B cell (primary cell): Measurements from ENCODE around the gene SLC12A4. TPM values are rescaled to one million over a fixed set of nuclear protein-coding genes. Genes with fewer than 3 reads are reported as not detected.
A peak's percentile ranks its signal among the peaks of the same experiment; 100 is the strongest.

Experiments used
- ATAC-seq: fragments of 200-7000 bp; cut with Tn5 transposase; one replicate; pipeline ENCODE4 v1.10.0; 2021; ENCODE audit warnings: low read depth, mild to moderate bottlenecking, moderate number of reproducible peaks, moderate library complexity
- CTCF ChIA-PET: fragments of 350-600 bp; sonication (Branson Sonifier 250); formaldehyde crosslinking; loops from one replicate; lab custom pipeline; 2021; ENCODE audit warnings: antibody characterized with exemption, inconsistent platforms; lab: Charles Lee
- POLR2A ChIA-PET: fragments of 350-600 bp; sonication (Branson Sonifier 250); formaldehyde crosslinking; loops from one replicate; lab custom pipeline; 2021; ENCODE audit warnings: antibody characterized with exemption; lab: Charles Lee
- DNase-seq: peaks from one replicate; pipeline ENCODE4 v3.0.0; 2013
- H2AFZ ChIP-seq: 2 replicates; pipeline ENCODE4 v1.6.1; 2012; ENCODE audit warnings: mild to moderate bottlenecking, low read depth, low read length; ENCODE audit not compliant: insufficient read depth, poor library complexity, severe bottlenecking
- H3K27ac ChIP-seq, 2 donors: 1 replicate in 1 of 2; 2 replicates in 1 of 2; pipeline ENCODE4 v1.5.1; 2012 to 2013; ENCODE audit warnings: low read length in 2 of 2, mild to moderate bottlenecking in 2 of 2, moderate library complexity in 1 of 2
- H3K27me3 ChIP-seq, 4 experiments: fragments of 200-600 bp in 1 of 4; sonication (generic) in 1 of 4; replicated peaks in 1 of 4; 1 replicate in 2 of 4; 2 replicates in 2 of 4; pipeline versions ENCODE4 v1.6.1 to v1.7.0; 2013 to 2016; ENCODE audit warnings: low read length in 3 of 4, mild to moderate bottlenecking in 2 of 4, mixed read lengths in 1 of 4, moderate library complexity in 1 of 4; ENCODE audit not compliant: insufficient read depth in 4 of 4, control insufficient read depth in 3 of 4; ENCODE audit errors: control extremely low read depth in 1 of 4
- H3K36me3 ChIP-seq, 2 experiments: replicated peaks in 1 of 2; 1 replicate in 1 of 2; 2 replicates in 1 of 2; pipeline versions ENCODE4 v1.6.1 to v1.7.1; 2013; ENCODE audit warnings: low read length in 1 of 2; ENCODE audit not compliant: insufficient read depth in 2 of 2, control insufficient read depth in 1 of 2; ENCODE audit errors: control extremely low read depth in 1 of 2, extremely low read depth in 1 of 2
- H3K4me1 ChIP-seq, 2 donors: fragments of 200-600 bp in 1 of 2; sonication (generic) in 1 of 2; 1 replicate in 1 of 2; 2 replicates in 1 of 2; pipeline versions ENCODE4 v1.5.1 to v1.6.1; 2013 to 2017; ENCODE audit warnings: low read length in 2 of 2; ENCODE audit not compliant: control insufficient read depth in 2 of 2, insufficient read depth in 2 of 2
- H3K4me2 ChIP-seq: replicated peaks from 2 replicates; pipeline ENCODE3; 2012; ENCODE audit warnings: mild to moderate bottlenecking, low read depth, low read length; ENCODE audit not compliant: poor library complexity, severe bottlenecking
- H3K4me3 ChIP-seq, 5 experiments: fragments of 200-600 bp in 1 of 5; sonication (generic) in 1 of 5; 1 replicate in 3 of 5; 2 replicates in 2 of 5; pipeline versions ENCODE4 v1.5.1 to v1.7.0; 2011 to 2016; ENCODE audit warnings: low read length in 4 of 5, mild to moderate bottlenecking in 4 of 5, low read depth in 2 of 5, control low read depth in 1 of 5, moderate library complexity in 1 of 5; ENCODE audit not compliant: insufficient read depth in 1 of 5; ENCODE audit errors: control extremely low read depth in 1 of 5, extremely low read depth in 1 of 5
- H3K79me2 ChIP-seq: fragments of 200-600 bp; sonication (generic); one replicate; pipeline ENCODE4 v1.6.0; 2016; ENCODE audit warnings: low read length; ENCODE audit not compliant: control insufficient read depth, insufficient read depth
- H3K9ac ChIP-seq: fragments of 200-600 bp; sonication (generic); 2 replicates; pipeline ENCODE4 v1.6.1; 2017; ENCODE audit warnings: mild to moderate bottlenecking, low read length, moderate library complexity
- H3K9me3 ChIP-seq, 3 donors: one replicate each; pipeline versions ENCODE4 v1.6.1 to v1.7.1; 2013; ENCODE audit warnings: low read length in 2 of 3; ENCODE audit not compliant: control insufficient read depth in 2 of 3, insufficient read depth in 1 of 3; ENCODE audit errors: control extremely low read depth in 1 of 3
- H4K20me1 ChIP-seq: 2 replicates; pipeline ENCODE4 v1.6.0; 2012; ENCODE audit warnings: mild to moderate bottlenecking, low read length; ENCODE audit not compliant: insufficient read depth, control insufficient read depth, poor library complexity, severe bottlenecking
- H3K27ac Mint-ChIP-seq: one replicate; pipeline ENCODE4 v1.8.0; 2021; ENCODE audit warnings: mixed read lengths
- H3K27me3 Mint-ChIP-seq: one replicate; pipeline ENCODE4 v1.8.0; 2021; ENCODE audit warnings: mixed read lengths
- H3K4me1 Mint-ChIP-seq: one replicate; pipeline ENCODE4 v1.8.0; 2021; ENCODE audit warnings: mixed read lengths
- H3K4me3 Mint-ChIP-seq: one replicate; pipeline ENCODE4 v1.8.0; 2021; ENCODE audit warnings: mixed read lengths
- H3K9me3 Mint-ChIP-seq: one replicate; pipeline ENCODE4 v1.8.0; 2022; ENCODE audit warnings: mixed read lengths; ENCODE audit not compliant: insufficient read depth
- EZH2 ChIP-seq: IDR thresholded peaks from 2 replicates; pipeline ENCODE4 v1.6.1; 2012; ENCODE audit warnings: borderline replicate concordance, low read depth, mild to moderate bottlenecking, moderate library complexity, low read length; ENCODE audit not compliant: insufficient read depth, poor library complexity, severe bottlenecking
- WGBS: methylation state at CpG from one replicate; pipeline ENCODE4 v1.1.5; 2013; ENCODE audit warnings: missing lambda C conversion rate; ENCODE audit not compliant: insufficient coverage; 5-methylcytosine and 5-hydroxymethylcytosine counted together
- intact Hi-C: fragments of 100-400 bp; cut with micrococcal nuclease; formaldehyde crosslinking; loops from one replicate; pipeline ENCODE4 v1.10.0; 2022
- polyA plus RNA-seq: library from polyadenylated mRNA; depleted of rRNA; stranded (reverse); fragments of >200 nt; gene quantifications from 2 replicates; pipeline ENCODE4 v1.2.3, GENCODE V29; 2012
- total RNA-seq, 2 donors: library from RNA; stranded (reverse); fragments of 120-200 nt in 1 of 2; gene quantifications; 1 replicate in 1 of 2; 2 replicates in 1 of 2; pipeline versions ENCODE4 v1.2.3 to v1.2.4, GENCODE V29; 2013 to 2022
- TF ChIP-seq, protein P1 (sequence below): fragments of 200-600 bp; IDR thresholded peaks from one replicate; pipeline ENCODE4 v1.8.0; 2022; ENCODE audit warnings: antibody characterized with exemption, mild to moderate bottlenecking

Gene SLC12A4
- total and polyA plus RNA-seq, 2 donors (not counting 1 experiment from before 2014, with no cell fraction given): 20.2 to 42.2 TPM

- intact Hi-C loops: loop anchor here (5.0 kb wide), 2 partner anchors 97 to 472 kb away; partner anchors contain the start of gene PSKH1
- H3K27ac ChIP-seq: peak overlapping the region in 1 of 2 donors; percentile 43
- H4K20me1 ChIP-seq: peaks cover 10% of the 10 kb centered on the region
- no peaks in the 10 kb centered on the region for H3K9me3 Mint-ChIP-seq
- H3K4me2 ChIP-seq: no peak overlapping the region
- H3K27me3 ChIP-seq: no peaks in the 10 kb centered on the region
- H3K27me3 Mint-ChIP-seq: no peaks in the 10 kb centered on the region
- no peak overlapping the region for H2AFZ ChIP-seq
- ATAC-seq: no peak
- peak overlapping the region; percentile 74 for H3K27ac Mint-ChIP-seq
- TF ChIP-seq EZH2: no peak
- TF ChIP-seq, protein P1, sequence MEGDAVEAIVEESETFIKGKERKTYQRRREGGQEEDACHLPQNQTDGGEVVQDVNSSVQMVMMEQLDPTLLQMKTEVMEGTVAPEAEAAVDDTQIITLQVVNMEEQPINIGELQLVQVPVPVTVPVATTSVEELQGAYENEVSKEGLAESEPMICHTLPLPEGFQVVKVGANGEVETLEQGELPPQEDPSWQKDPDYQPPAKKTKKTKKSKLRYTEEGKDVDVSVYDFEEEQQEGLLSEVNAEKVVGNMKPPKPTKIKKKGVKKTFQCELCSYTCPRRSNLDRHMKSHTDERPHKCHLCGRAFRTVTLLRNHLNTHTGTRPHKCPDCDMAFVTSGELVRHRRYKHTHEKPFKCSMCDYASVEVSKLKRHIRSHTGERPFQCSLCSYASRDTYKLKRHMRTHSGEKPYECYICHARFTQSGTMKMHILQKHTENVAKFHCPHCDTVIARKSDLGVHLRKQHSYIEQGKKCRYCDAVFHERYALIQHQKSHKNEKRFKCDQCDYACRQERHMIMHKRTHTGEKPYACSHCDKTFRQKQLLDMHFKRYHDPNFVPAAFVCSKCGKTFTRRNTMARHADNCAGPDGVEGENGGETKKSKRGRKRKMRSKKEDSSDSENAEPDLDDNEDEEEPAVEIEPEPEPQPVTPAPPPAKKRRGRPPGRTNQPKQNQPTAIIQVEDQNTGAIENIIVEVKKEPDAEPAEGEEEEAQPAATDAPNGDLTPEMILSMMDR: no peak
- 79% methylated on average over 5 of the region's 8 CpGs for WGBS
- H3K4me3 ChIP-seq: no peak overlapping the region
- H3K36me3 ChIP-seq: peaks cover 0 to 16% of the 10 kb centered on the region in 2 experiments
- H3K4me3 Mint-ChIP-seq: no peak overlapping the region
- H3K9me3 ChIP-seq: no peaks in the 10 kb centered on the region
- H3K9ac ChIP-seq: no peak overlapping the region
- peaks cover 31% of the 10 kb centered on the region for H3K79me2 ChIP-seq
- no peak for DNase-seq
- peaks cover 55% of the 10 kb centered on the region for H3K4me1 Mint-ChIP-seq
- peaks cover 26 to 38% of the 10 kb centered on the region in 2 donors for H3K4me1 ChIP-seq
- POLR2A ChIA-PET: interaction anchor here (0.5 to 1.9 kb wide), 2 partner anchors 9 to 52 kb away, joined by 5 read pairs; partner anchors contain the start of gene DPEP2
- CTCF ChIA-PET: interaction anchor here (1.1 to 28.7 kb wide), 3 partner anchors 10 to 104 kb away, joined by 3 to 320 read pairs (median 4); partner anchors contain the start of gene DPEP2
Observed at GRCh38 chr16:67989322-67990017, 21.0 kb upstream of the SLC12A4 start.

GRCh38 chr16:67988675-67989074 lies 20.2 kb upstream of the SLC12A4 start:
- intact Hi-C loops: no loop called here
- peaks cover 29 to 39% of the 10 kb centered on the region in 2 donors for H3K4me1 ChIP-seq
- peaks cover 0 to 16% of the 10 kb centered on the region in 2 experiments for H3K36me3 ChIP-seq
- TF ChIP-seq EZH2: no peak
- TF ChIP-seq, protein P1: no peak
- peaks cover 10% of the 10 kb centered on the region for H4K20me1 ChIP-seq
- peak overlapping the region in 1 of 2 donors; percentile 43 for H3K27ac ChIP-seq
- H2AFZ ChIP-seq: no peak overlapping the region
- H3K79me2 ChIP-seq: peaks cover 32% of the 10 kb centered on the region
- CTCF ChIA-PET: interaction anchor here (1.1 to 28.7 kb wide), 3 partner anchors 11 to 103 kb away, joined by 3 to 320 read pairs (median 4); partner anchors contain the start of gene DPEP2
- H3K4me2 ChIP-seq: no peak overlapping the region
- H3K9ac ChIP-seq: no peak overlapping the region
- DNase-seq (no peak), ATAC-seq (no peak)
- no peak overlapping the region for H3K4me3 ChIP-seq
- WGBS: 93% methylated on average over 3 of the region's 3 CpGs
- no peaks in the 10 kb centered on the region for H3K9me3 Mint-ChIP-seq
- peak overlapping the region; percentile 51 for H3K27ac Mint-ChIP-seq
- no peak overlapping the region for H3K4me3 Mint-ChIP-seq
- H3K9me3 ChIP-seq: no peaks in the 10 kb centered on the region
- POLR2A ChIA-PET: interaction anchor here (0.5 to 1.9 kb wide), 3 partner anchors 10 to 53 kb away, joined by 3 to 5 read pairs (median 5); partner anchors contain the start of gene DPEP2
- H3K27me3 Mint-ChIP-seq: no peaks in the 10 kb centered on the region
- no peaks in the 10 kb centered on the region for H3K27me3 ChIP-seq
- peaks cover 59% of the 10 kb centered on the region for H3K4me1 Mint-ChIP-seq
